AG08395 (cell line): ENCODE data around the gene PI4KA.
"Not testable (repeated sequence)": the region's sequence is repeated elsewhere in the genome, so short reads cannot be mapped to it uniquely, and the experiment has no call there.

Experiments used
- DNase-seq: peaks from one replicate; pipeline ENCODE4 v3.0.0; 2012; ENCODE audit warnings: mixed read lengths, low spot score

The PI4KA gene

DNA sequence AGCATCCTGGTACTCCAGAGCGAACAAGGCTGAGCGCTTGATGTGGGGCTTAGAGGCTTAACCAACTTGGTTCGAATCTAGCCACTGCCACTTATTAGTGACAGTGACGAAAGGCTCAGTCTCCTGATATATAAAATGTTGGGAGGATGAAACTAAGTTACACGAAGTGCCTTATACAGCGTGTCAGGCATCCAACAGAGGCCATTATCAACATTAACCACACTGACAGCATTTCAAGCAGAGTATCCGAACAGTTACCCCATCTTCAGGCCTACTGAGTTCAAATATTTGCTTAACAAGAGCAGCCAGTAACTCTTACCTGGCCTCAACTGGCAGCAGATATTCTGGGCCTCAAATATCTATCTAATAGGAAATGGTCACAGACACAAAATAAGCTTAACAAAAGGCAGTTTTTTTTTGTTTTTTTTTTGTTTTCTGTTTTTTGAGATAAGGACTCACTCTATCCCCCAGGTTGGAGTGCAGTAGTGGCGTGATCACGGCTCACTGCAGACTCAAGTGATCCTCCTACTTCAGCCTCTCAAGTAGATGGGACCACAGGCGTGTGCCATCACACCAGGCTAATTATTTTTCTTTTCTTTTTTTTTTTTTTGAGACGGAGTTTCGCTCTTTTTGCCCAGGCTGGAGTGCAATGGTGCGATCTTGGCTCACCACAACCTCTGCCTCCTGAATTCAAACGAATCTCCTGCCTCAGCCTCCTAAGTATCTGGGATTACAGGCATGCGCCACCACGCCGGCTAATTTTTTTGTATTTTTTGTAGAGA is 81.8 kb downstream of the PI4KA start:
- DNase-seq = no peak

GRCh38 chr22:20775342-20775895 is 83.2 kb downstream of the PI4KA start:
- DNase-seq = no peak

DNA sequence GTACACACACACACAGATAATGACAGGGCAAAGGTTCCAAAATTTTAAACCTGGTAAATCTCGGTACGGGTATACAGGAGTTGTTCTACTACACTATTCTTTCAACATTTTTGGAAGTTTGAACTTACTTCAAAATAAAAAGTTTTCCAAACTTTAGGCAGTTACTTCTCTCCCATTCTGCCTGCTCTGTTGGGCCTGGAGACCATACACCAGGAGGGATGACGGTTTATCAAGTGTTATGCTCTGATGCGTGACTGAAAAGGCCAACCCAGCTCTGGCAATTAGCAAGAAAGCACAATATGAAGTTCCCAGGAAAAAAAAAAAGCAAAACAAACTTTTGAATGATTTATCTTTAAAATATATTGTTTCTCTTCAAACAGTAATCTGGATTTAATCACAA is 83.7 kb downstream of the PI4KA start:
- no peak for DNase-seq

DNA sequence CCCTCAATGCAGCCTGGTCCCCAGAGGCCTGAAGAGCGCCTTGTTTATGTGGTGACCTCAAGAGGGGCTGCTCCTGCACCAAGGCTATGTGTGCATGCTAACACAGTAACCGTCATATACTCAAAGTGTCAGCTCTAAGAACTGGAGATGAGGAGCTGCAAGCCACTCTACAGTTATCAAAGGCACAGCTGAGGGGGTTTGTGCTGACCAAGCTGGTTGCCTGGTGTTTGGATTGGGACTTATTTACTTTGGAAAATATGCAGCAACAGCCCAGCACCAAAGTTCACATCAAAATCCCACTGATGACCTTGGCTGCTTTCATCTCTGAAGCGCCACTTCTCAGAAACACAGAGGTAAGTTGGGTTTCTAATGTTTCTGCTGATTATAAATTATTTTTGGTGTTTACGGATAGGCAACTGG is 84.8 kb downstream of the PI4KA start, which contains the start of gene SERPIND1:
SERPIND1 (plus strand) TSS at position 321 of the 420 bp plus-strand sequence. CDS start 5,200 bp downstream, outside the sequence.
- DNase-seq = no peak

GRCh38 chr22:20771918-20772625 is 86.5 kb downstream of the PI4KA start:
- no peak for DNase-seq

DNA sequence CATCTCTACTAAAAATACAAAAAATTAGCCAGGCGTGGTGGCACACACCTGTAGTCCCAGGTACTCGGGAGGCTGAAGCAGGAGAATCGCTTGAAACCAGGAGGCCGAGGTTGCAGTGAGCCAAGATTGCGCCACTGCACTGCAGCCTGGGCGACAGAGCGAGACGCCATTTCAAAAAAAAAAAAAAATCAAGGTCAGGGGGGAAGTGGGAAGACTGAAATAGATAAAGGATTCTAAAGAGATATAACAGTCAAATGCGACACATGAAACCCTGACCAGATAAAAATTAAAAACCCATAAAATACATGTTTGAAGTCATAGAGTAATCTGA is 89.2 kb downstream of the PI4KA start:
- DNase-seq = not testable (repeated sequence)

DNA sequence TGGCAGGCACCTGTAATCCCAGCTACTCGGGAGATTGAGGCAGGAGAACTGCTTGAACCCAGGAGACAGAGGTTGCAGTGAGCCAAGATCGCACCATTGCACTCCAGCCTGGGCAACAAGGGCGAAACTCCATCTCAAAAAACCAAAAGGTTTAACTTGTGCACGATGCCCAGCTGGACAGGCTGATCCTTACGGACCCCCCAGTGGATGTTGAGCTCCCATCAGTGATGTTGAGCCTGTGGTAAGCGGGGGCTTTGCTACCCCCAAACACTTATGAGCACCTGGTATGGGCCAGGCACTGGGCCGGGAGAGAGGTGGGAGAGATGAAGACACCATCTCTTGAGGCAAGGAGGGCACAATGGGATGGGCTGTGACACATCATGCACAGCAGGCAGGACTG is 92.1 kb downstream of the PI4KA start:
- no peak for DNase-seq

GRCh38 chr22:20765938-20766337 is 92.7 kb downstream of the PI4KA start:
- DNase-seq = no peak

DNA sequence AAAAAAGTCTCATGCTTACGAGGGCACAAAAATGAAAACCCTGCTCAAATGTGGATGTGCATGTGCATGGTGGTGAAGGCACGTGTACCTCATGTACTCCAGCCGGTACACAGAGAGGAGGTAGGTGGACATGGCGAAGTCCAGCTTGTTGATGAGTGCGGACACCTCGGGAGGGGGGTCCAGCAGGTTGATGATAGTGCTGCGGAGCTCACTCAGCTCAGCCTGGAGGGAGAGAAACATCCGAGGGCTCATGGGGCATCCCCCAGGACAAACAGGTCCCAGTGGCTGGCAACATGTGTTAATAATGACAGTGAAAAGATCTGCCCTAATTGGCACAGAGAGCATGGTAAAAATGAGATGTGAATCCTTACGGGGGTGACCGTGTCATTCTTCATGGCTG is 93.9 kb downstream of the PI4KA start:
- no peak for DNase-seq

DNA sequence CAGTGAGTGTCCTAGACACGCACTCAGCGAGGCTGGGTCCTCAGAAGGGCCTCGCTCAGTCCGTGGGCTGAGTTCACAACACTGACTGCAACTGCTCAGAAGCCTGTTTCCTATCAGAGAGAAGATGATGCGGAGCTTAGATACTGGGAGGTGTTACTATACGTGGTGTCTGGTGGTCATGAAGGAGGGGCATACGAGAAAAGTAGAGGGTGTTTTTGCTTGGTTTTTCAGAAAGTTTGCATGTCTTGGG is 94.2 kb downstream of the PI4KA start:
- no peak for DNase-seq

- no peak for DNase-seq
Observed at GRCh38 chr22:20763630-20764470, 94.8 kb downstream of the PI4KA start.

GRCh38 chr22:20762233-20762796 is 96.3 kb downstream of the PI4KA start:
- DNase-seq = no peak

GRCh38 chr22:20761536-20761935 is 97.1 kb downstream of the PI4KA start:
- DNase-seq = peak; percentile 60

- DNase-seq = no peak
Observed at GRCh38 chr22:20760084-20760483, 98.5 kb downstream of the PI4KA start.

- no peak for DNase-seq
Observed at GRCh38 chr22:20758688-20759087, 99.9 kb downstream of the PI4KA start.

GRCh38 chr22:20756846-20757245 is 101.8 kb downstream of the PI4KA start:
- DNase-seq = no peak

DNA sequence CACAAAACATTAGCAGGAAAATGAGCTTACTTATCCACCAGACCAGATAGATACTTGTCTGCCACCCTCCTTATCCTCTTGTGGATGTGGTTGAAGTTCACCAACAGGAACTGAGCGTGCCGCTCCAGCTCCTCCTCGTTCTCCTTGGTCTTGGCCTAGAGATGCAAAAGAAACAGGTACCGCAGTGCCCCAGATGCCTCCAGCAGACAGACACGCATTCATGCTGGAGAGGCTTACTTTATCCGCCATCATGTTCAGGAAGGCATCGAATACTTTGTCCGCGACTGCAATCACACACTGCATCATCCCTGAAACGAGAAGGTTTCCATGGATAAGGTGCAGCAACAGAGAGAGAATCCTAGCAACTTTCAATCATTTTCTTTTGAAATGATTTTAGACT is 105.7 kb downstream of the PI4KA start:
- DNase-seq = no peak

DNA sequence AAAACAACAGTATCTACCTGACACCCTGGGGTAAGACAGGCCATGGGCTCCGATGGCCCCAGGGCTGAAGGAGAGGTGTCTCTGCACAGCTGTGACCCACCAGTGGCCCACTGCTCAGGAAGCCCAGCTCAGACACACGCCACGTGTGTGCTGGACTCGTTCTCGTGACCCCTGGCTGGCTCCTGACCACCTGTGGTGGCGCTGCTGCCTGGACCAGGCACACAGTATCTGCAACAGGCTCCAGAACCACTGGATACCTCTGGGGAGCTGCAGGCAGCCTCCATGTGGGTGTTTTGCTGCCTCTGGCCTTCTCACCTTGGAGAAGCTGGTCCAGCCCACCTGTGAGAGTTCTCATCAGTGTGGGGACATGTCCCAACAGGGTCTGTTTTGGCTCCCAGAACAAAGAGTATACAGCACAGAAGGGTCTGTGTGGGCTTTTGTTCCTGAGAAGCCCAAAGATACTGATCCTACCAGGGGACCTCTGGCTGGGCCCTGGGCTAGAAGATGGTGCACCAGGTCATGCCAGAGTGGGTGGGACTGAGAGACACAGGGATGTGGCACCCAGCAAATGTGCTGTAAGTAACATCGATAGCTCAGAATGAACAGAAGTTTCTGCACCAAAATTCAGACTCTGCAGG is 106.4 kb downstream of the PI4KA start:
- DNase-seq = no peak

- DNase-seq = no peak
Observed at GRCh38 chr22:20751185-20751851, 107.3 kb downstream of the PI4KA start.

- DNase-seq = peak; percentile 92
Observed at GRCh38 chr22:20750461-20751184, 108.0 kb downstream of the PI4KA start.

- DNase-seq = no peak
Observed at GRCh38 chr22:20749453-20749852, 109.2 kb downstream of the PI4KA start.
